Urinary bladder (tissue), 4 donors: ENCODE measurements around the gene EVC2. TPM values are rescaled to one million over a fixed set of nuclear protein-coding genes. Genes with fewer than 3 reads are reported as not detected.

ENCODE experiments used
- DNase-seq: peaks from one replicate; pipeline ENCODE4 v3.0.0-alpha.2; 2015; ENCODE audit errors: extremely low spot score
- H3K27ac ChIP-seq: one replicate; pipeline ENCODE4 v1.5.1; 2013; ENCODE audit warnings: low read depth, mild to moderate bottlenecking, moderate library complexity
- H3K36me3 ChIP-seq: one replicate; pipeline ENCODE4 v1.6.1; 2013; ENCODE audit warnings: mild to moderate bottlenecking, moderate library complexity; ENCODE audit not compliant: insufficient read depth
- H3K4me1 ChIP-seq: one replicate; pipeline ENCODE4 v1.6.1; 2013; ENCODE audit warnings: mild to moderate bottlenecking, moderate library complexity; ENCODE audit not compliant: insufficient read depth
- H3K4me3 ChIP-seq: one replicate; pipeline ENCODE4 v1.5.1; 2013; ENCODE audit warnings: low read depth, low read length
- WGBS: extraction: QIAGEN DNeasy Blood & Tissue Kit; methylation state at CpG from one replicate; pipeline ENCODE4 v1.1.7; 2013; 5-methylcytosine and 5-hydroxymethylcytosine counted together
- polyA plus RNA-seq: library from polyadenylated mRNA; stranded (reverse); fragments of 200-250 nt; gene quantifications from one replicate; pipeline ENCODE4 v1.2.3, GENCODE V29; 2013
- total RNA-seq: library from RNA; depleted of rRNA; stranded (reverse); fragments of >200 nt; gene quantifications from one replicate; pipeline ENCODE4 v1.2.3, GENCODE V29; 2014
- donor health status: healthy with polysubstance abuse.
- donor health status: healthy.

EVC2 gene
- total and polyA plus RNA-seq, 2 donors, result 7.2 to 9.8 TPM

DNA sequence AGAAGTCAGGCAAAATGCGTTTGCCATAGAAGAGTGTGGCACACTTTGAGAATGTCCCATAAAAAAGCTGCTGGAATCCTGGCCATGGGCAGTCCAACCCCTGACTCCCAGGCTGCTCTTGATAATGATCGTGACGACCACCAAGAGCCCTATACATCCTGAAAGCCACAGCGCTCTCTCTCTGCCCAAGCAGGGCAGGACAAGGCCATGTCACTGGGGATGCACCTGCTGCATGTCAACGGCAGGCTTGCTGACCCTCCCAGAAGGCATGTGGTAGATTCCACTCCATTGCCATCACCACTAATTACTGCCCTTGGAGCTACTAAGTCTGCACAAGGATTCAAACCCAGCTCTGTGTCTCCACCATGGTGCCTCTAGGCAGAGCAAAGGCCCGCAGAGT lies 144.5 kb downstream of the EVC2 start:
- Histone ChIP-seq H3K36me3 (no peaks in the 10 kb centered on the region), H3K4me1 (no peaks in the 10 kb centered on the region), H3K27ac (no peak overlapping the region), H3K4me3 (no peak overlapping the region)
- whole genome bisulfite sequencing, result 93% methylated on average over 6 of the region's 6 CpGs
- DNase-seq, result no peak

DNA sequence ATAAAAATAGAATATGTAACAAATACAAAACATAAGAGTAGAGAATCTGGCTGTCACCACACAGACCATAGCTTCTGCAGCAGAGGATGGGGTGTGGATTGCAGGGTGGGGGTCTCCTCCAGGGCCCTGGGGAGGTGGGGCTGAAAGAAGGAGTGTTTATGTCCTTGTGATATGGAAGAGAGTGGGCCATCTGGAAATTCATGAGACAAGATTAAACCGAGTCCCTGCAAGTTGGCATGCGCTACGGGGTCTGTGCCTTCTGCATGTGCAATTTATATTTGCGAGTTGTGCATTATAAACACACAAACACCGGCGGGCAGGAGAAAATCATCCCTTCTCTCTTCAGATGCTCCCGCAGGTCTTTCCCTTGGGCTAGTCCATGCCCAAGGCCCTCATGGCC lies 145.9 kb downstream of the EVC2 start:
- WGBS, result 86% methylated on average over 7 of the region's 7 CpGs
- Histone ChIP-seq H3K4me1 (no peaks in the 10 kb centered on the region), H3K36me3 (no peaks in the 10 kb centered on the region), H3K27ac (no peak overlapping the region), H3K4me3 (no peak overlapping the region)
- DNase-seq, result no peak

DNA sequence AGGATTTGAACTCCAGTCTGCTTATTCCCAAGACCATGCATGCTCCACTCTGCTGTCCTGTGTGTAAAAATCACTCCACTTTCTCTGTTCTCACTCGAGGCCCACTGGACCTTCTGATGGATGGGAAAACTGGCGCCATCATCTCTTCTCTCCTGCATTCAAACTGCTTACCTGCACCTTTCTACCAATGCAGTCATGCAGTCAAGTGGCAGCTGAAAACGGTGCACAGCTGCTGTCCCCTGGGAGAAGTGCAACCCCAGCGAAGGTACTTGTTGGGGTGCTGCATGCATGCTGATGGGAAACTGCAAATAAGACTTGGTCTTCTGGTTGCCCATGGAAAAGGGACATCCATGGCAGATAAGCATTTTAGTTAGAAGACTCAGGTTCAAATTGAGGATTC lies 147.1 kb downstream of the EVC2 start:
- Histone ChIP-seq H3K4me1 (no peaks in the 10 kb centered on the region), H3K36me3 (no peaks in the 10 kb centered on the region), H3K4me3 (no peak overlapping the region), H3K27ac (no peak overlapping the region)
- DNase-seq, result no peak
- WGBS, result 93% methylated on average over 4 of the region's 4 CpGs

DNA sequence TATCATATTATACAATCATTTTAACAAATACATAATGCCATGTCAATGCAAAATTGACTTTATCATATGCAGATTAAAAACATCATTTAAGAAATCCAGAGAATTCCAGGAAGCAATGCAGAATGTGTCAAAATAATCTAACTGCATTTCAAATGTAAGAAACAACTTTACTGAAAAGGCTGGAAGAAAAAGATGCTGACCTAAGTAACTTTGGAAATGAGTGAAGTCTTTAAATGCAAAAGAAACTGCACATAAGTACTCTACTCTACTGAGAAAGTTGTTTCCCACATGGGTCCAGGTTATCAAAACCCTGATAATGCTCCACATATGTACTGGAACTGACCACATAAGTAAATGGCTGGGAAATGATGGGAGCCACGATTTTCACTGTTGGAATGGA lies 149.9 kb downstream of the EVC2 start:
- peaks cover 3% of the 10 kb centered on the region for H3K36me3 ChIP-seq
- no peak for DNase-seq
- no peaks in the 10 kb centered on the region for H3K4me1 ChIP-seq
- 77% methylated on average over 1 of the region's 1 CpG for WGBS
- no peak overlapping the region for H3K4me3 ChIP-seq
- H3K27ac ChIP-seq, result no peak overlapping the region

DNA sequence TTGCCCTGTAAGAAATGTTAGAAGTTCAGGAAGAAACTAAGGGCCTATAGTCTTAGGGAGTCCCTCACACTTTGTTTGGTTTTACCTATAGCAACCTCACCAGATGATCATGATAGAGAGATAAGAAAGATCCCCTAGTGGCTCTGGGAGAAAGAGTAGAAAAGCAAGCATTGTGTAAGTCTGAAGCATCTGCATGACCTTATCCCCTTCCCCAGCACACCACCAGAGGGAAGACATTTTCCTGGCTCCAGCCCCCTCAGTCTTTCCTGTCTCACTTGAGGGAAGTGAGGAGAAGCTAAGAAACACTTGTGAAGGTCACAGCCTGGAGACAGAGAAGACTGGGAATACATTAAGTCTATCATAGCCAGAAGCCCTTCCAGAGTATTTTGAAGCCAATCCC lies 154.0 kb downstream of the EVC2 start:
- Histone ChIP-seq H3K4me3 (no peak overlapping the region), H3K4me1 (no peaks in the 10 kb centered on the region), H3K36me3 (peaks cover 3% of the 10 kb centered on the region), H3K27ac (no peak overlapping the region)
- DNase-seq, result no peak

DNA sequence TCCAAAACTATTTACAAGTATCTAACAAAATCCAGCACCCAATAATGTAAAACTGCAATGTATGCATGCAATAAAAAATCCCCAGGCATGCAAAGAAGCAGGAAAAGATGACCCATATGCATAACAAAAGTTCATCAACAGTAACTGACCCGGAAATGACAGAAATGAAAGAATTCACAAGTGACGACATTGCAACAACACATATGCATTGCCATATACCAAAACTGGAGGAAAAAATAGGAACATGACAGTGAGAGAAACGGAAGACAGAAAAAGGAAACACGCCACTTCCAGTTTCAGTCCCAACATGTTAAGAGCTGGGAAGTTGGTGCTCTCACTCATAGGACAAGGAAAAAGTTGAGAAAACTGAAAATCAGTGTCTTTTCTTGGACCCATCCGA lies 154.6 kb downstream of the EVC2 start:
- no peaks in the 10 kb centered on the region for H3K4me1 ChIP-seq
- H3K27ac ChIP-seq, result no peak overlapping the region
- H3K4me3 ChIP-seq, result no peak overlapping the region
- H3K36me3 ChIP-seq, result peaks cover 3% of the 10 kb centered on the region
- 91% methylated on average over 5 of the region's 5 CpGs for WGBS
- DNase-seq, result no peak

DNA sequence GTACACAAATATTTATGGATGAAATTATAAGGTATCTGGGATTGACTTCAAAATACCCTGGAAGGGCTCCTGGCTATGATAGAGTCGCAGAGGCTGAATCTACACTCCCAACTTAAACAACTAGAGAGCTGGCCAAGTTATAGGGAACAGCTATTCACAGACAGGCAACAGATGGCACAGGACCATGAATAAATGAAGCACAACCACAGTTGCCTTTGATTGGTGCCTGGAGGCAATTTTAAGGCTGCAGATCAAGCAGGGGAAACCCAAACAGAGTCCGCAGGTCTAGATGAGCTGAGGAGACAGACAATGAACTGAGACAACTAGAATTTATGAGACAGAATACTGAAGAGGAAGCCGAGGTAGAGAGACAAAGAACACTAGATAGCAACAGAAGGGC lies 155.9 kb downstream of the EVC2 start:
- WGBS, result 83% methylated on average over 3 of the region's 3 CpGs
- Histone ChIP-seq H3K27ac (no peak overlapping the region), H3K36me3 (peaks cover 3% of the 10 kb centered on the region), H3K4me3 (no peak overlapping the region), H3K4me1 (no peaks in the 10 kb centered on the region)
- DNase-seq, result no peak

DNA sequence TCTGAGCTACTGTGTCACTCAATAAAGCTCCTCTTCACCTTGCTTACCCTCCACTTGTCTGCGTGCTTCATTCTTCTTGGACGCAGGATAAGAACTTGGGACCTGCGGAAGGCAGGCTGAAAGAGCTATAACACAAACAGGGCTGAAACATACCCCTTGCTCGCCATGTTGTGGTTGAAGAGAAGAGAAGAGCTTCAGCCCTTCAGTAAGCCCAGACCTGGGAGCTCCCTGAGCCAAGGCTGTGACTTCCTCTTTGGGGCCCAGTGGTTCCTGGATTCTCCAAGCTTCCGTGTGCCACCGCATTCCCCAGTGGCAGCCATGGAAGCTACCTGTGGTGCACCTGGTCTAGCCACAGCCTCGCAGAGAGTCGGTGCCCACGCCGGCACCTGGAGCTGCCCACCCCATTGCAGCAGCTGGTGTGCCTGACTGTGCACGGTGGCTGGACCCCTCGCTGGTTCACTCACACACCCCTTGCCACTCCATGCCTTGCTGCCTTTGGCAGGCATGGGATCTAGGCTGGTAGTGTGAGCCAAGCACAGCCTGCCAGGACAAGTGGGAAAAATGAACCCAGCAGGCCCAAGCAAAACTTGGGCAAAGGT lies 160.6 kb downstream of the EVC2 start:
- no peak overlapping the region for H3K4me3 ChIP-seq
- H3K36me3 ChIP-seq, result no peaks in the 10 kb centered on the region
- no peaks in the 10 kb centered on the region for H3K4me1 ChIP-seq
- no peak overlapping the region for H3K27ac ChIP-seq
- 98% methylated on average over 12 of the region's 12 CpGs for WGBS
- no peak for DNase-seq

DNA sequence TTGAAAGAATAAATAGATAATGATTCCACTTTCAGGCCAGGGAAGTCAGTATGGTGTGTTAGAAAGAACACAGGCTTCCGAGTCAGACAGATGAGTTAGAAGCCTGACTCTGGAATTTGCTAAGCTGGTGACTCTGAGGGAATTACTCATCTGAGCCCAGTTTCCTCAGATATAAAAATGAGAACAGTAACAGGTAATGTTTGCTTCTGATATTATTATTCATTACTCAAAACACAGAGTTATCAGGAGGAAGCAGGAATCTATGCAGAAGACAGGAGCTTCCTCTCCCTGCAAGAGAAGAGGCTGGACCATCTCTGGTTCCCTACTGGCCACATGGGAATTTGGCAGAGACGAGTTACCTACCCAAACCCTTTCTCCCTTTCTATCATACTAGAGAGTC lies 163.1 kb downstream of the EVC2 start:
- H3K36me3 ChIP-seq, result no peaks in the 10 kb centered on the region
- 66% methylated on average over 2 of the region's 2 CpGs for WGBS
- H3K27ac ChIP-seq, result no peak overlapping the region
- DNase-seq, result no peak
- no peak overlapping the region for H3K4me3 ChIP-seq
- no peaks in the 10 kb centered on the region for H3K4me1 ChIP-seq

DNA sequence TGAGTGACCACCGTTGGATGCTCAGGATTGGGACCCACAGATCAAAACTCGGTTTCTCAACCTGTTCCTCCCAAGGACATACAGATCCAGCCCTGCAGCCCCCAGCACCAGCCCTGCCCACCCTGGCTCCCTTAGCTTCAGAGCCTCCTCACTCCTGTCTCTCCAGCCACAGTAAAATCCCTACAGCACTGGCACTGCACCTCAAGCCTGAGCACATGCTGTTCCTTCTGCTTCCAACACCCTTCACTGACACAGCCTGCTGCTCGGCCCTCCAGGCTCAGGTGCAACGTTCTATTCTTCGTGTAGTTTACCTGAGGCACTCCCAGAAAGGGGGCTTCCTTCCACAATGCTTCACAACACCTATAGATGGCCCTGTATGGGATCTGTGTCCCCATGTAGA lies 163.6 kb downstream of the EVC2 start:
- Histone ChIP-seq H3K4me3 (no peak overlapping the region), H3K36me3 (no peaks in the 10 kb centered on the region), H3K27ac (no peak overlapping the region), H3K4me1 (no peaks in the 10 kb centered on the region)
- DNase-seq, result no peak
- 71% methylated on average over 5 of the region's 5 CpGs for whole genome bisulfite sequencing

DNA sequence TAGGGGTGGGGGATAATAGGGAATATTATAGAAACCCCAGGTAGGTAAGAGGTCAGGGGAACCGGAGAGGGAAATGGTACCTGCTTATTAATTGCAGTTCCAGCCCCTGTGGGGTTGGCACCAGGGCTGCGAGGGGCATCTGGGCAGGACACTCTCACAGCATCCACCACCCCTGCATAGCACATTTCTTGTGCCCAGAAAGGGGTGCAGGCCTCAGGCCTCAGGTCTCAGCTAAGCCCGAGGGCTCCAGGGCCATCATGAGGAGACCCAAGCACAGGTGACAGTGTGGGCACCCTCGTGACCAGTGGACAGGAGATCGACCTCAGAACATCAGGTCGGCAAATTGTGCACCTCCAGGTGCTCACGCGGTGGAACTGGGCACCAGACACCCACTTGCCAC lies 164.7 kb downstream of the EVC2 start:
- no peak for DNase-seq
- Histone ChIP-seq H3K4me3 (no peak overlapping the region), H3K36me3 (no peaks in the 10 kb centered on the region), H3K4me1 (no peaks in the 10 kb centered on the region), H3K27ac (no peak overlapping the region)
- 96% methylated on average over 8 of the region's 8 CpGs for WGBS

DNA sequence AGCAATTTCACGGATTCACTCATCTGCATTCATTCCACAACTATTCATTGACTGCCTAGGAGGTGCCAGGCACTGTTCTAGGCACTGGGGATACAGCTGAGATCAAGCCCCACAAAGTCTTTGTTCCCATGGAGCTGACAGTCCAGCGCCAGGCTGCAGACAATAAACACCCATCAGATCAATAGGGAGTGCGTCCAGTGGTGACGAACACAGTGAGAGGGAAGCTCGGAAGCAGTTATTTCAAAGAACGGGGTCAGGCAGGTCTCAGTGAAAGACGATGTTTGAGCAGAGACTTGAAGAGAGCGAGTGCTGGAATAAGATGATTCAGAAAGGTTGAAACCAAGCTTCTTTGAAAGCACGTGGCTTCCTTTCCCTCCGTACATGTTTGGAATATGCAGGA lies 167.2 kb downstream of the EVC2 start:
- DNase-seq, result no peak
- no peak overlapping the region for H3K4me3 ChIP-seq
- WGBS, result 88% methylated on average over 10 of the region's 10 CpGs
- H3K27ac ChIP-seq, result no peak overlapping the region
- no peaks in the 10 kb centered on the region for H3K4me1 ChIP-seq
- no peaks in the 10 kb centered on the region for H3K36me3 ChIP-seq

DNA sequence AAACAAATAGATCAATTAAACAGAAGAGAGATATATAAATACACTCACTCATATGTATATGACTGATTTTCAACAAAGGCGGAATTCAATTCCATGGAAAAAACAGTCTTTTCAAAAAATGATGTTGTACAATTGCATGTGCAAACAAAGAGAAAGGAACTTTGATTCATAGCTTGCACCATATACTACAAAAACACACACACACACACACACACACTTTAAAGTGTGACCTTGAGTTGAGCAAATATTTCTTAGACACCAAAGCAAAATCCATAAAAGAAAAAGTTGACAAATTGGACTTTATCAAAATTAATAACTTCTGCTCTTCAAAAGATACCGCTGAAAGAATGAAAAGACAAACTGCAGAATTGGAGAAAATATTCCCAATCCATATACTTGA lies 168.8 kb downstream of the EVC2 start:
- Histone ChIP-seq H3K4me1 (no peaks in the 10 kb centered on the region), H3K36me3 (no peaks in the 10 kb centered on the region), H3K4me3 (no peak overlapping the region), H3K27ac (no peak overlapping the region)
- no peak for DNase-seq
- 95% methylated on average over 2 of the region's 2 CpGs for WGBS

DNA sequence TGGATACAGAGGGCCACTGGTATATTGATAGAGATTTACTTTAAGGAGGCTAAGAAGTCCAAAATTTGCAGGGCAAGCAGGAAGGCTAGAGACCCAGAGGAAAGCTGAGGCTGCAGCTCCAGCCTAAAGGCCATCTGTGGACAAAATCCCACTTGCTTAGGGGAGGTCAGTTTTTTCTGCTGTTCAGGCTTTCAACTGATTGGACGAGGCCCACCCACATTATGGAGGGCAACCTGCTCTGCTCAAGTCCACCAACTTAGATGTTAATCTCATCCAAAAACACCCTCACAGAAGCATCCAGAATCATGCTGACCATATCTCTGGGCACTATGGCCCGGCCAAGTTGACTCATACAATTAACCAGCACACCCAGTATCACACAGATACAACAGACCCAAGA lies 176.3 kb downstream of the EVC2 start:
- Histone ChIP-seq H3K36me3 (no peaks in the 10 kb centered on the region), H3K4me3 (no peak overlapping the region)
- 95% methylated on average over 2 of the region's 2 CpGs for WGBS

DNA sequence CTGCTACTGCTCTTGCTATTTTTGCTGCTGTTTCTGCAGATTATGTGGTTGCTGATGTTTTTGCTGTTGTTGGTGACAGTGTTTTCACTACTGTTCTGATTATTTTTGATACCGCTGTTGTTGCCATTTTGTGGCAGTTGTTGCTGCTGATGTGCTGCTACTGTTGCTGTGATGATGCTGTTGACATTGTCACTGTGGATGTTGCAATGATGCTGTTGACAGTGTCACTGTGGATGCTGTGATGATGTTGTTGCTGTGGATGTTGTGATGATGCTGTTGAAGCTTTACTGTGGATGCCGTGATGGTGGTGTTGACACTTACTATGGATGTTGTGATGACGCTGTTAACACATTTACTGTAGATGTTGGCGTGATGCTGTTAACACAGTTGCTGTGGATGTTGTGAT lies 180.3 kb downstream of the EVC2 start:
- no peaks in the 10 kb centered on the region for H3K4me1 ChIP-seq
- no peak overlapping the region for H3K27ac ChIP-seq
- H3K36me3 ChIP-seq, result no peaks in the 10 kb centered on the region
- H3K4me3 ChIP-seq, result no peak overlapping the region
- no peak for DNase-seq
- WGBS, result 92% methylated on average over 4 of the region's 4 CpGs

More for the DNA sequence above, 176.3 kb downstream of the EVC2 start:
- no peak for DNase-seq
- H3K4me1 ChIP-seq, result no peaks in the 10 kb centered on the region
- H3K27ac ChIP-seq, result no peak overlapping the region
